NCI-H128 (cell line): ENCODE results near the gene LDLRAD2.
A peak's percentile ranks its signal among the peaks of the same experiment; 100 is the strongest.

ENCODE experiments used
- DNase-seq: peaks from one replicate; lab custom pipeline; 2025; ENCODE audit not compliant: unreplicated experiment; lab: John Stamatoyannopoulos, UW

LDLRAD2 gene

DNA sequence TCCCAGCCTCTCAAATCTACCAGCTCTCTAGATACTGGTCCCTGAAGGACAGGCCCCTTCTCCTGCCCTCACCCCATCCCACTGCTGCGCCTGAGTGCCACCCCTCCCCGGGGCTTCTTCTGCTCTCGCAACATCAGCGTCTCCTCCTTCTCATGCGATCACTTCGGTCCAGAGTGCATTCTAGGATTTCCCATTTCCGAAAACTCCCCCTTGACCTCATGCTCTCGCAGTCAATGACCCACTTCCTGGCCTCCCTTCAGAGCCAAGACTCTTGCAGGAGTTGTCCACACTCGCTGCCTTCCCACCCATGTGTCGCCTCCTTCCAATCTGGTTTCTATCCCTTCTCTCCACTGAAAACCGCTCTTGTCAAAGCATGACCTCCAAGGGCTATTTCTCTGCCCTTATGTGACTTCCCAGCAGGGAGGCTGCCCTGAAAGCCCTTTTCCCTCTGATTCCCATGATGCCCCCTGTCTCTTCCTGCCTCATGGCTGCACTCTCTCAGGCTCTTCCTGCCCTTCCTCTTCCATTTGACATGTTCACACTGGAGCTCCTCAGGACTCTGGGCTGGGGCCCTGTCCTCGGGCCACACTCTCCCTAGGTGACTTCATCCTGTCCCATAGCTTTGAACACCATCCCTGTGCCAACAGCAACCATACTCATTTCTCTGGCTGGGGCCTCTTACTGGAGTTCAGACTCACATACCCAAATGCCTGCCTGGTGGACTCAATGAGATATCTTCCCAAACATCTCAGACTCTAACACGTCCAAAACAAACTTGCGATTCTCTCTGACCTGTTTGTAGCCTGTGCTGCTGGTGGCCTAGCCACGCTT lies 46.0 kb downstream of the LDLRAD2 start:
- DNase-seq, result no peak

- no peak for DNase-seq
These were observed 47.7 kb downstream of the LDLRAD2 start for GRCh38 chr1:21859669-21860179.

GRCh38 chr1:21860971-21861370 lies 48.9 kb downstream of the LDLRAD2 start:
- DNase-seq, result no peak

DNA sequence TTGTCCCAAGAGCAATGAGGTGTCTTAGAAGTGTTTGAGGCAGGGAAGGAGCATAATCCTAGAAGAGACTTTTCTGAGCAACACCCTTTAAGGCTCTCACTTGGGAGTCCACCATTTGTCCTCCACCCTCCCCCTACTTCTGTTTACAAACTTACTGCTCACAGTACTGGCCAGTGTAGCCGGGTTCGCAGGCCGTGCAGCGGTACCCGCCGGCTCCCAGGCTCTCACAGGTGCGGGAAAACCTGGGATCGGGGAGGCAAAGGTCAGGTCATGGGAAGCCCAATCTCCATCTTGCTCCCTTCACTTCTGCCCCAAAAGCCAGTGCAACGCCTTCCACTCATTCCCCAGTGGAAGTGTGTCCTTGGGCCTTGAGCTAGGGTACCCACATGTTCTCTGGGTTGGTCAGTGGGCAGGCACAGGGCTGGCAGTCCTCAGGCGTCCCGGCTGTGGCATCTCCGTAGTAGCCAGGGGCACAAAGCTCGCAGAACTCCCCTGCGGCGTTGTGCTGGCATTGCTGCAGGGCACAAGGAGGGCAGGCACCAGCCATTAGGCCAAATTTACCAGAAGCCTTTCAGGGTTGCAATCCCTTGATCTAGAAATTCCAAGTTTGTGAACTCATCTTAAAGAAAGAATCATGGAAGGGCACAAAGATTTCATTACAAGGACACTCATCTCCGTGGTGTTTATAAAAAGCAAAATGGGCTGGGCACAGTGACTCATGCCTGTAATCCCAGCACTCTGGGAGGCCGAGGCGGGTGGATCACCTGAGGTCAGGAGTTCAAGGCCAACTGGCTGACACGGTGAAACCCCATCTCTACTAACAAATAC lies 49.8 kb downstream of the LDLRAD2 start:
- no peak for DNase-seq

- DNase-seq, result no peak
These were observed 51.9 kb downstream of the LDLRAD2 start for GRCh38 chr1:21863981-21864380.

DNA sequence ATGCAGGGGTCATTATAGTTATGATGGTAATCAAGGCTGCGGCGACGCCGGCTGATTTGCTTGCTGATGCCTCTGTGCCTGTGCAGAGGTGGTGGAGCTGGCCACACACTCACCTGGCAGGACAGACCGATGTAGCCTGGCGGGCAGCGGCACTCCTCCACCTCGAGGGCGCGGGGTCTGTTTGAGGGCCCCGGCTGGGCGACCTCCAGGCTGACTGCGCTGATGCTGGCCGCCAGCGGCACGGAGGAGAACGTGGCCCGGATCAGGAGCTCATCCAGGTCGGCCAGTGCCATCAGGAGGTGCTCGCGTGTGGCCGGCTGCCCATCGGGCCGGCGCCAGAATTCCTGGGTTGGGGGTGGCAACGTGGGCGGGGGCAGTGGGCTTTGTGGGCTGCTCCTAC lies 52.7 kb downstream of the LDLRAD2 start:
- no peak for DNase-seq

DNA sequence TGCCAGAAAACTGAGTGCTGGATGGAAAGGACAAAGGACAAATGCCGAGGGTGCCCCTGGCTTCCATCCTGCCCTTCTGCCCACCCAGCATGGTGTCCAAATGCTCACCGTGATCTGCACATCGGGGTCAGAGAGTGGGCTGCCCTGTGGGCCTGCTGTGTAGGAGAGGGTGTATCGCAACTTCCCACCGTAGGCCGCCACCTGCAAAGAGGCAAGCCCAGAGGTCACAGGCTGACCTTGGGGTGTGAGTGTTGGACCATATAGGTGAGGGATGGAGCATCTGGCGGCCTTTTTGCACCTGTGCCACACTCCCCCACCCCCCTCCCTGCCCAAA lies 53.5 kb downstream of the LDLRAD2 start:
- no peak for DNase-seq

DNA sequence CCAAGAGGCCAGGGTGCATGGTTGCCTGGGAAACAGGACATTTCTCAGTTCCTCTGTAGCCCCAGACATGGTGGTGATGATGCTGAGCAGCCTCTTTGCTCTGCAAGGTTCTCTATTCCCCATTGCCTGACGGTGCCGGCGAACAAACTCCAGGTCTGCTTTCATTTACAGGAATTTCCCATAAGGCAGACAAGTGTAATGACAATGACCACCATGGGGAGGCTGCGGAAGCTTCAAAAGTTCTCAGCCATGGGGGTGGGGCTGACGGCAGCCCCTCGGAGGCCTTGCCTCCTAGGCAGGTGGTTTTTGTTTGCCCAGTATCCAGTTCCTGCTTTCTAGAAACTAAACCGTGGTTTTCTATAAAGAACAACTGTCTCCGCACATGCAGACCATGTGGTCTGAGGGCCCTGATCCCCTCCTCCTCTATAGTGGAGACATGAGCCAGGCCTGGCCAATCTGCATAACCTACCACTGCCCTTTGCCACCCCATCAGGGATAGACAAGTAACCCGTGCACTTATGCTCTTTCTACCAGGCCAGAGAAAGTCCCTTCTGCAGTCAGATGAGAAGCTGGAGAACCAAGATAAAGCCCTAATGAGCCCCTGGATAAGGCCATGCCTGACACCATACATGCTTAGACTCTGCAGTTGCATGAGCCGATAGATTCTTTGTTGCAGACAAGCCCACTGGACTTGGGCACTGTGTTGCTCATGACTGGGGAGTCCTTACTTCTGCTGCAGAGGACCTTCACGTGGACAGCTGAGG lies 54.1 kb downstream of the LDLRAD2 start:
- DNase-seq, result no peak

GRCh38 chr1:21866707-21867043 lies 54.6 kb downstream of the LDLRAD2 start:
- DNase-seq, result no peak

DNA sequence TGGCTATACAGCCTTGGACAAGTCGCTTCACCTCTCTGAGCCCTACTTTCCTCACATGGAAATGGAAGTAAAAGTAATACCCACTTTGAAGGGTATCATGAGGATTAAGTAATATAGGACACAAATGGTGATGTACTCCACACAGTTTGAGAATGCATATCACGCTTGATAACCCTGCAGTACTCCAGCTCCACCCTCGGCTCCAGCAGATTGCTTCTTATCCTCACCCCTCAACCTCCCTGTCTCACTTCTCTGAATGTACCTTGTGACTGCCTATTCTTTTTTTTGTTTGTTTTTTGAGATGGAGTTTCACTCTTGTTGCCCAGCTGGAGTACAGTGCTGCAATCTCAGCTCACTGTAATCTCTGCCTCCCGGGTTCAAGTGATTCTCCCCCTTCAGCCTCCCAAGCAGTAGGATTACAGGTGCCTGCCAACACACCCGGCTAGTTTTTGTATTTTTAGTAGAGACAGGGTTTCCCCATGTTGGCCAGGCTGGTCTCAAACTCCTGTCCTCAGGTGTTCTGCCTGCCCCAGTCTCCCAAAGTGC lies 55.5 kb downstream of the LDLRAD2 start:
- DNase-seq, result no peak

DNA sequence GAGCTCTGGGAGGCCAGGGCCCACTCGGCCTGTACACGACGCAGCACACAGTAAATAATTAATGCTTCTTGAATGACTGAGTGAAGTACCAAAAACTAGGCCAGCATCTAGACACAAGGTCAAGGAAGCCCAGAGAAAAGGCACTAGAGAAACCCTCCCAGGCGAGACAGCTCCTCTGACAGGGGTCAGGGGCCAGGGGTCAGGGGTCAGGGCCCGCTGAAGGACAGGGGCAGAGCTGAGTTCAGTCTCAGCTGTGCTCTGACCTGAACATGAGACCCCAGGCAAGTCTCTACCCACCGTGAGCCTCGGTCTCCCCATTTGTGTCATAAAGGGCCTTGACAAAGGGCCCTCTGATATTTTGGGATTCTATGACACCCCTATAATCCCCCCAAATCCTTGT lies 56.4 kb downstream of the LDLRAD2 start:
- DNase-seq, result no peak

DNA sequence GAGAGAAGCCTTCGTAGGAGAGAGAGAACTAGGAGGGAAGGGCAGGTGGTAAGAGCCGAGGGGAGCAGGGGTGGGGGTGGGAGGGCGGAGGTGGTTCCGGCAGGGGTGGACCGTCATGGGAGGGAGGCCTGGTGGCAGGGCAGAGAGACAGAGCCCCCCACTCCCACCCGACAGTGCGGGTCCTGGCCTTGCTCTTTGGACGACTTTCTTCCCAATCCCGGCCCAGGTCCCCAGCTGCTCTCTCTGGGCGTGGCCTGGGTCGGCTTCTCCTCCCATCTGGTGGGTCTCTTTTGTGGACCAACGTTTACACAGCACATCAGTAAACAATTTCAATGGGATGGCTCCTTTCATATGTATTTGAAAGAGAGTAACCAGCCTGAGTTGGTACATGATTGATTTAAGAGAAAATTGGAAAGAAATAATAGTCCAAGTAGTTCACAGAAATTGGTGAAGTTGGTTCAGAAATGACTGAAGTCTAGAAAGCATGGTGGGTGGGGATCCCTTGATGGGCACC lies 56.9 kb downstream of the LDLRAD2 start:
- DNase-seq, result no peak

DNA sequence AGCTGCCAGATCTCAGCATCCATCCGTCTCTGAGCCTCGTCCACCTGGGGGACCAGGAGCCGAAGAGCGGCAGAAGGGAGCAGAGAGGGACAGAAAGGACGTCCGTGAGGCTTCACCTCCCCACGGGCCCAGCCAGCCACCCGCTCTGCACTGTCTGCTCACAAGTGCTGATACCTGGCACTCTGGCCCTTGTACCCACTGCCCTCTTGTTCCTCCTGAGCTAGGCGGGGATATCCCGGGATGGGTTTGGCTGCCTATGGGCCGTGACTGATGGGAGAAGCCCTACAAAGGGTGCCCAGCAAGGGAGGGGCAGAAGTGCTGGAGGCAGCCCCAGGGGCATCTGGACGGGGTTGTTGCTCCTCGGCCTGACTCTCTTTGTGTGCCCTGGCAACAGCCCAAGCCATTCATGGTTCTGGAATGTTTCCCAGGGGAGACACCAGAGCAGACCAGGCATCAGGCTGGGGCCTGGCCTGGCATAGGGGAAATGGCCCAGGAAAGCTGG lies 57.6 kb downstream of the LDLRAD2 start:
- DNase-seq, result peak; percentile 31

GRCh38 chr1:21870611-21871010 lies 58.5 kb downstream of the LDLRAD2 start:
- no peak for DNase-seq

DNA sequence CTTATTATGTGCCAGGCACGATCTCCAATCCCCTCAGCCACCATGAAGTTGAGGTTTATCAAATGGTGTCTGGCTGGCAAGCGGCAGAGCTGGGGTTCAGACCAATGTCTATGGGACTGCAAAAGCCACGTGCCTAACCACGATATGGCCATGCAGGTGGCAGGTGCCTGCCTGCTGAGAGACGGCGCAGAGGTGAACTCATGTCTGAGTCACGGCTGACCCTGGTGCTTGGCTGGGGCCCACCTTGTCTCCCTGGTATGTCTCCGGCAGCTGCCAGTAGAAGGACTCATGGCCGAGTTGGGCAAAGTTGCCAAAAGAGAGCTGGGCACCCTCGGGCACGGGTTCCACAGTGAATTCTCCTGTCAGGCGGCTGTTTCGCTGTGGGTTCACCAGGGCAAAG lies 59.9 kb downstream of the LDLRAD2 start:
- DNase-seq, result no peak

DNA sequence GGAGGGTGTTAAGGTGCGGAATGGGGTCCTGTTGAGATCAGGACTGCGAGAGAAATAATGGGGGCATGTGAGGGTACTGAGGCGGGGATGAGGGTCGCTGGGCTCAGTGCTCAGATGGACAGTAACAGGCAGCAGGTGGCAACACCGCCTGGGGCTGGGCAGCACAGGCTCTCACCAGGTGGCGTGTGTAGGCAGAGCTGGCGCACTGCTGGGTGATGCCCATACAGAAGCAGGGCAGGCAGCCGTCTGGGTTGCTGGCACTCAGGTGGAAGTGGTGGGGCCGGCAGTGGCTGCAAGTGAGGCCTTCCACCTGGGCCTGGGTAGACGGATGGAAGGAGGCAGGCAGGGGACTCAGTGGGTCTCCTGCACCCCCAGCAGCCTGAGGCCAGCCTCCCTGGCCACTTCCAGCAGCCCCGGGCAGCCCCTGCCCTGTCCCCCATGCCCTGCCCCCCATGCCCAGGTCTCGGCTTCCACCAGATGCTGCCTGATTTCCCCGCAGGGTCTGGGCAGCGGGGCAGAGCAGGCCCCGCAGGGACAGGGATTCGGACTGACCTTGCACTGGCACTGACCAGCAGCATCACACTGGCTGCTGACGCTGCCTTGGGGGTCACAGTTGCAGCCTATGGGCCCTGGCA lies 60.5 kb downstream of the LDLRAD2 start:
- no peak for DNase-seq

GRCh38 chr1:21873174-21873573 lies 61.1 kb downstream of the LDLRAD2 start:
- no peak for DNase-seq

- DNase-seq, result no peak
These were observed 61.7 kb downstream of the LDLRAD2 start for GRCh38 chr1:21873761-21874160.

- no peak for DNase-seq
These were observed 62.3 kb downstream of the LDLRAD2 start for GRCh38 chr1:21874328-21874727.
